SK-N-SH treated with all-trans-retinoic acid at 6 μM for 48 hours (cell line): ENCODE results near the gene CNTNAP2.
"Not testable (repeated sequence)": the region's sequence is repeated elsewhere in the genome, so short reads cannot be mapped to it uniquely, and the experiment has no call there.

ENCODE experiments used
- ATAC-seq: fragments of 200-7000 bp; cut with Tn5 transposase; 3 replicates; pipeline ENCODE4 v1.9.1; 2020; ENCODE audit warnings: mild to moderate bottlenecking, moderate library complexity
- ARNTL ChIP-seq: fragments of 450-650 bp; formaldehyde crosslinking; IDR thresholded peaks from 2 replicates; pipeline ENCODE4 v1.5.0; 2020; ENCODE audit warnings: low read depth, mild to moderate bottlenecking, moderate library complexity, borderline replicate concordance
- BACH2 ChIP-seq: fragments of 250-450 bp; sonication (Bioruptor Pico); IDR thresholded peaks from 2 replicates; pipeline ENCODE4 v1.9.0; 2021; ENCODE audit warnings: mild to moderate bottlenecking, borderline replicate concordance
- CSDC2 ChIP-seq: fragments of 250-450 bp; sonication (Bioruptor Pico); IDR thresholded peaks from 2 replicates; pipeline ENCODE4 v1.5.0; 2020; ENCODE audit warnings: mild to moderate bottlenecking, moderate library complexity
- ESRRG ChIP-seq: fragments of 250-450 bp; sonication (Bioruptor Pico); IDR thresholded peaks from 2 replicates; pipeline ENCODE4 v1.6.1; 2021; ENCODE audit warnings: mild to moderate bottlenecking
- GLIS3 ChIP-seq: fragments of 250-450 bp; sonication (Bioruptor Pico); IDR thresholded peaks from 2 replicates; pipeline ENCODE4 v1.5.0; 2020; ENCODE audit warnings: mild to moderate bottlenecking, moderate library complexity
- ISL1 ChIP-seq: fragments of 250-450 bp; sonication (Bioruptor Pico); IDR thresholded peaks from 2 replicates; pipeline ENCODE4 v2.1.2; 2022; ENCODE audit warnings: mild to moderate bottlenecking, moderate library complexity
- OSR1 ChIP-seq: fragments of 250-450 bp; sonication (Bioruptor Pico); IDR thresholded peaks from 2 replicates; pipeline ENCODE4 v1.8.0; 2022; ENCODE audit warnings: moderate library complexity, mild to moderate bottlenecking, inconsistent platforms
- PATZ1 ChIP-seq: fragments of 250-450 bp; sonication (Bioruptor Pico); IDR thresholded peaks from 2 replicates; pipeline ENCODE4 v1.8.0; 2020; ENCODE audit warnings: mild to moderate bottlenecking, moderate library complexity, borderline replicate concordance
- POU6F1 ChIP-seq: fragments of 250-450 bp; sonication (Bioruptor Pico); IDR thresholded peaks from 2 replicates; pipeline ENCODE4 v1.8.0; 2021; ENCODE audit warnings: low read depth, mild to moderate bottlenecking, moderate library complexity, borderline replicate concordance
- PPARA ChIP-seq: fragments of 250-450 bp; sonication (Bioruptor Pico); IDR thresholded peaks from 2 replicates; pipeline ENCODE4 v1.5.0; 2020; ENCODE audit warnings: mild to moderate bottlenecking, borderline replicate concordance
- SNAI2 ChIP-seq: fragments of 250-450 bp; sonication (Bioruptor Pico); IDR thresholded peaks from 2 replicates; pipeline ENCODE4 v1.5.0; 2020; ENCODE audit warnings: mild to moderate bottlenecking, moderate library complexity
- TCF4 ChIP-seq: fragments of 250-450 bp; sonication (Bioruptor Pico); IDR thresholded peaks from 2 replicates; pipeline ENCODE4 v1.8.0; 2021; ENCODE audit warnings: mild to moderate bottlenecking, moderate library complexity, borderline replicate concordance
- TOX ChIP-seq: fragments of 250-450 bp; sonication (Bioruptor Pico); IDR thresholded peaks from 2 replicates; pipeline ENCODE4 v1.8.0; 2021; ENCODE audit warnings: mild to moderate bottlenecking, moderate library complexity, borderline replicate concordance
- TSHZ2 ChIP-seq: fragments of 250-450 bp; sonication (Bioruptor Pico); IDR thresholded peaks from 2 replicates; pipeline ENCODE4 v1.5.0; 2020; ENCODE audit warnings: mild to moderate bottlenecking, moderate library complexity
- ZFP3 ChIP-seq: fragments of 250-450 bp; sonication (Bioruptor Pico); IDR thresholded peaks from 2 replicates; pipeline ENCODE4 v1.5.0; 2020; ENCODE audit warnings: mild to moderate bottlenecking, moderate library complexity
- ZFP30 ChIP-seq: fragments of 450-650 bp; formaldehyde crosslinking; IDR thresholded peaks from 2 replicates; pipeline ENCODE4 v1.5.0; 2022; ENCODE audit warnings: mild to moderate bottlenecking, moderate library complexity
- ZNF565 ChIP-seq: fragments of 450-650 bp; formaldehyde crosslinking; conservative IDR thresholded peaks from 2 replicates; pipeline ENCODE4 v1.5.0; 2020; ENCODE audit warnings: low read depth, mild to moderate bottlenecking, moderate library complexity
- ZNF70 ChIP-seq: fragments of 450-650 bp; formaldehyde crosslinking; IDR thresholded peaks from 2 replicates; pipeline ENCODE4 v1.5.0; 2020; ENCODE audit warnings: mild to moderate bottlenecking, moderate library complexity
- ZNF8 ChIP-seq: fragments of 450-650 bp; formaldehyde crosslinking; IDR thresholded peaks from 2 replicates; pipeline ENCODE4 v1.5.0; 2020; ENCODE audit warnings: mild to moderate bottlenecking, moderate library complexity
- TF ChIP-seq, protein P1 (sequence below): fragments of 250-450 bp; sonication (Bioruptor Pico); IDR thresholded peaks from 2 replicates; pipeline ENCODE4 v1.5.1; 2021; ENCODE audit warnings: mild to moderate bottlenecking, moderate library complexity

The CNTNAP2 gene

GRCh38 chr7:147723536-147723935, 1606.9 kb downstream of the CNTNAP2 start:
- TF ChIP-seq BACH2 (CRISPR knock-in tag) (no peak), TCF4 (CRISPR knock-in tag) (no peak), TOX (CRISPR knock-in tag) (no peak), ARNTL (CRISPR knock-in tag) (no peak), CSDC2 (no peak), ZNF70 (CRISPR knock-in tag) (no peak), POU6F1 (no peak), ISL1 (CRISPR knock-in tag) (no peak), ZNF565 (CRISPR knock-in tag) (no peak), ZFP30 (CRISPR knock-in tag) (no peak), OSR1 (CRISPR knock-in tag) (no peak)
- ATAC-seq, result no peak

- TF ChIP-seq TSHZ2 (CRISPR knock-in tag), result no peak
- no peak for TF ChIP-seq ZNF70 (CRISPR knock-in tag)
- no peak for TF ChIP-seq ZFP3
- TF ChIP-seq PATZ1, result no peak
- no peak for TF ChIP-seq ARNTL (CRISPR knock-in tag)
- no peak for TF ChIP-seq ISL1 (CRISPR knock-in tag)
- no peak for TF ChIP-seq TCF4 (CRISPR knock-in tag)
- TF ChIP-seq BACH2 (CRISPR knock-in tag), result no peak
- TF ChIP-seq GLIS3 (CRISPR knock-in tag), result no peak
- no peak for TF ChIP-seq CSDC2
- no peak for TF ChIP-seq PPARA (CRISPR knock-in tag)
- TF ChIP-seq POU6F1, result no peak
- no peak for TF ChIP-seq SNAI2 (CRISPR knock-in tag)
- TF ChIP-seq ESRRG (CRISPR knock-in tag), result no peak
- TF ChIP-seq, protein P1, sequence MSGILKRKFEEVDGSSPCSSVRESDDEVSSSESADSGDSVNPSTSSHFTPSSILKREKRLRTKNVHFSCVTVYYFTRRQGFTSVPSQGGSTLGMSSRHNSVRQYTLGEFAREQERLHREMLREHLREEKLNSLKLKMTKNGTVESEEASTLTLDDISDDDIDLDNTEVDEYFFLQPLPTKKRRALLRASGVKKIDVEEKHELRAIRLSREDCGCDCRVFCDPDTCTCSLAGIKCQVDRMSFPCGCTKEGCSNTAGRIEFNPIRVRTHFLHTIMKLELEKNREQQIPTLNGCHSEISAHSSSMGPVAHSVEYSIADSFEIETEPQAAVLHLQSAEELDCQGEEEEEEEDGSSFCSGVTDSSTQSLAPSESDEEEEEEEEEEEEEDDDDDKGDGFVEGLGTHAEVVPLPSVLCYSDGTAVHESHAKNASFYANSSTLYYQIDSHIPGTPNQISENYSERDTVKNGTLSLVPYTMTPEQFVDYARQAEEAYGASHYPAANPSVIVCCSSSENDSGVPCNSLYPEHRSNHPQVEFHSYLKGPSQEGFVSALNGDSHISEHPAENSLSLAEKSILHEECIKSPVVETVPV (CRISPR knock-in tag), result no peak
- TF ChIP-seq ZNF565 (CRISPR knock-in tag), result no peak
- no peak for TF ChIP-seq ZNF8 (CRISPR knock-in tag)
- TF ChIP-seq TOX (CRISPR knock-in tag), result no peak
- no peak for TF ChIP-seq ZFP30 (CRISPR knock-in tag)
- no peak for ATAC-seq
Measured at GRCh38 chr7:147731311-147731710, 1614.7 kb downstream of the CNTNAP2 start.

- not testable (repeated sequence) for ATAC-seq
Measured at GRCh38 chr7:147737559-147738214, 1621.1 kb downstream of the CNTNAP2 start.
